Ramos (cell line): Measurements from ENCODE around the gene DPP6.

Experiments
- in situ Hi-C: fragments of 300-500 bp; cut with MboI; formaldehyde crosslinking; loops from one replicate; pipeline ENCODE4 v1.14.3; 2022; ENCODE audit warnings: low sequenced_read_pairs; ENCODE audit not compliant: unreplicated experiment

DPP6 gene

GRCh38 chr7:154497751-154498150 lies 445.6 kb downstream of the DPP6 start:
- in situ Hi-C loops, result no loop called here

- in situ Hi-C loops, result no loop called here
These were observed 451.9 kb downstream of the DPP6 start for GRCh38 chr7:154503962-154504550.

- in situ Hi-C loops, result no loop called here
These were observed 452.7 kb downstream of the DPP6 start for GRCh38 chr7:154504918-154505317.

GRCh38 chr7:154505362-154505761 lies 453.2 kb downstream of the DPP6 start:
- in situ Hi-C loops, result no loop called here

- in situ Hi-C loops, result no loop called here
These were observed 457.0 kb downstream of the DPP6 start for GRCh38 chr7:154509192-154509591.

- in situ Hi-C loops, result no loop called here
These were observed 460.1 kb downstream of the DPP6 start for GRCh38 chr7:154512121-154512833.

- in situ Hi-C loops, result no loop called here
These were observed 465.6 kb downstream of the DPP6 start for GRCh38 chr7:154517768-154518167.

GRCh38 chr7:154519229-154519628 lies 467.0 kb downstream of the DPP6 start:
- in situ Hi-C loops, result no loop called here

- in situ Hi-C loops, result no loop called here
These were observed 477.9 kb downstream of the DPP6 start for GRCh38 chr7:154530136-154530535.

GRCh38 chr7:154532771-154533170 lies 480.6 kb downstream of the DPP6 start:
- in situ Hi-C loops, result no loop called here

- in situ Hi-C loops, result no loop called here
These were observed 488.4 kb downstream of the DPP6 start for GRCh38 chr7:154540596-154540995.

- in situ Hi-C loops, result no loop called here
These were observed 489.4 kb downstream of the DPP6 start for GRCh38 chr7:154541606-154542005.

- in situ Hi-C loops, result no loop called here
These were observed 494.9 kb downstream of the DPP6 start for GRCh38 chr7:154546946-154547587.

GRCh38 chr7:154553711-154554265 lies 501.6 kb downstream of the DPP6 start:
- in situ Hi-C loops, result no loop called here

- in situ Hi-C loops, result no loop called here
These were observed 507.3 kb downstream of the DPP6 start for GRCh38 chr7:154559454-154559853.

- in situ Hi-C loops, result no loop called here
These were observed 512.5 kb downstream of the DPP6 start for GRCh38 chr7:154564676-154565075.

GRCh38 chr7:154566877-154567276 lies 514.7 kb downstream of the DPP6 start:
- in situ Hi-C loops, result no loop called here

- in situ Hi-C loops, result no loop called here
These were observed 516.1 kb downstream of the DPP6 start for GRCh38 chr7:154568346-154568745.

GRCh38 chr7:154569916-154570315 lies 517.7 kb downstream of the DPP6 start:
- in situ Hi-C loops, result no loop called here

- in situ Hi-C loops, result no loop called here
These were observed 519.6 kb downstream of the DPP6 start for GRCh38 chr7:154571772-154572171.

GRCh38 chr7:154574235-154574634 lies 522.0 kb downstream of the DPP6 start:
- in situ Hi-C loops, result no loop called here
